Smooth muscle cell of the brain vasculature (primary cell): ENCODE measurements around the gene ULK3.
A peak's percentile ranks its signal among the peaks of the same experiment; 100 is the strongest.
"Not testable (repeated sequence)": the region's sequence is repeated elsewhere in the genome, so short reads cannot be mapped to it uniquely, and the experiment has no call there.

Experiments
- DNase-seq: peaks from one replicate; pipeline ENCODE4 v3.0.0-alpha.2; 2012; ENCODE audit warnings: low read depth, low spot score

The ULK3 gene, protein sequence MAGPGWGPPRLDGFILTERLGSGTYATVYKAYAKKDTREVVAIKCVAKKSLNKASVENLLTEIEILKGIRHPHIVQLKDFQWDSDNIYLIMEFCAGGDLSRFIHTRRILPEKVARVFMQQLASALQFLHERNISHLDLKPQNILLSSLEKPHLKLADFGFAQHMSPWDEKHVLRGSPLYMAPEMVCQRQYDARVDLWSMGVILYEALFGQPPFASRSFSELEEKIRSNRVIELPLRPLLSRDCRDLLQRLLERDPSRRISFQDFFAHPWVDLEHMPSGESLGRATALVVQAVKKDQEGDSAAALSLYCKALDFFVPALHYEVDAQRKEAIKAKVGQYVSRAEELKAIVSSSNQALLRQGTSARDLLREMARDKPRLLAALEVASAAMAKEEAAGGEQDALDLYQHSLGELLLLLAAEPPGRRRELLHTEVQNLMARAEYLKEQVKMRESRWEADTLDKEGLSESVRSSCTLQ

DNA sequence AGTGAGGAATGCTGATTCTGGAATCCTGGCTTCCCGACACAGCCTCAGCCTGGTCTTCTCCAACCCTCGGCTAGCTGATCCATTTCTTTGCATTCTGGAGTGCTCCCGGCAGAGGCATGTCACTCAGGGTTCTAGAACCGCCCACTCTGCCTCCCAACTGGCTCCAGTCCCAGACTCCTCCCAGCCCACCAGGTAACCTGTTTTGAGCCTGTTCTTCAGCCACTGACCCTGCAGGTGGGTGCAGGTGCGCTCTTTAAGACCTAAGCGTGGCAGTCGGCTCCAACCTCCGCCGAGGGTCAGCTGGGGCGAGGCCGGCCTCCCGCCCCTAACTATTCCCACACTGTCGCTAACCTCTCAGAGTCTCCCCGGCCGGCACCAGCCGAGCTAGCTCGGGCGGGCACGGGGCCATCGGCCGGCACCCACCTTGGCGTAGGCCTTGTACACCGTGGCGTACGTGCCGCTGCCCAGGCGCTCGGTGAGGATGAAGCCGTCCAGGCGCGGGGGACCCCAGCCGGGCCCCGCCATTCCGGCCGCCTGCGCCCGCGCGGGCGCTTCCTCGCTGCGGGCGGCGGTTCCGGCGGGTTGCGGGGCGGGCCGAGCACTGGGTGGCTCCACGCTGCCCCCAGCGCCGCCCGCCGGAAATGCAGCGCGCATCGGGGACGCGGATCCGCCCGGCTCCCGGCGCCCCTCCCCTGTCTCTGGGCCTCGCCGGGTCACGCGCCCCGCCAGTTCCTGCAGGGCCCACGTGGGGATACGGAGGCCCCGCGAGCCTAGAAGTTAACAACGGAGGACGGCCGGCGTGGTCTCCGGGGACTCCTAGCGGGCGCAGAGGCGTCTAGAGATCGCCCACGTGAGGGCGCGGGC, at the start of gene ULK3:
Gene ULK3, minus strand, starts transcription at position 576 of the 864 bp plus-strand sequence. Its CDS starts 51 bp downstream, at position 525.
- DNase-seq: peak; percentile 46

DNA sequence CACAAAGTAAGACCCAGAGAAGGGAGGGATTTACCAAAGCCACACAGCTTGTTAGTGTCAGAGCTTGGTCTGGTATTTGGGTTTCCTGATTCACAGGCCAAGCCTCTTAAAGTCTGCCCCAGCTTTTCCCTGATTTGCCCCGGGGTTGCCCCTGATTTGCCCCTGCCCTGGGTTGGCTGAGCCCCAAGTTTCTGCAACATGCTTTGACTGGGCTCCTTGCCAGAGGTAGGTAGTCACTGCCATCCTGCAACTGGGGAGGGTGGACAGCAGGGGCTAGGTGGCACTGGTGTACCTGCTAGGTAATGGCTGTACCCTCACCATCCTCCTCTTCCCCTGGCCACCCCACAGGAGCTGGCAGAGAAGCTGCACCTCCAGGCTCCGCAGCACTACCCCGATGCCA, 49.4 kb upstream of the ULK3 start:
- DNase-seq: no peak

DNA sequence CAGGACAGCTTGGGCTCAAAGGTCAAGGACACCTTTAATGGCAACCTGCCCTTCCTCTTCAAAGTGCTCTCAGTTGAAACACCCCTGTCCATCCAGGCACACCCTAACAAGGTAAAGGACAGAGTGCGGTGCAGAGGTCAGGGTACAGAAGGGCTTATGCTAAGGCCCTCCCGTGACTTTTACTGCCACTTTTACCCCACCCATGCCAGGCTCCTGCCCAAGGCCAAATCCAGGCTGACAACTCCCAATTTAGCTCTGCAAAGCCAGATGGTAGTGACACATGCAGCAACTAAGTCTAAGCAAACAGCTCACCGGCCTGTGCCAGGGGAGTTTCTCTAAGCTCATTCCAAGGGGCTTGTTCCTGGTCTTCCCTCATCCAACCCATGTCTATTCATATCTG, 48.5 kb upstream of the ULK3 start:
- no peak for DNase-seq

DNA sequence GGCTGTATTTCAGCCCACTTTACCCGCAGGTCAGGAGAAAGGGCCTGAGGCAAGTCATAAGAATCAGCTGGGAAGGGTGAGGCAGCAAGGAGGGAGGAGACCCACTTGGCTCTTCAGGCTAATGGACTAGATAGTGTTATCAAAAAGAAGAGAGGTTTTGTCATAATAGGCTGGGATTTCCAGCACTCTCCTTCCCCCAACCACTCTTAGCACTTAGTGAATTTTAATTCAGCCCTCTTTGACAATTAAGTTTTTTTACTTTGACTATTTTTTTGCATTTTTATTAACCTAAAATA, 47.7 kb upstream of the ULK3 start:
- DNase-seq: no peak

DNA sequence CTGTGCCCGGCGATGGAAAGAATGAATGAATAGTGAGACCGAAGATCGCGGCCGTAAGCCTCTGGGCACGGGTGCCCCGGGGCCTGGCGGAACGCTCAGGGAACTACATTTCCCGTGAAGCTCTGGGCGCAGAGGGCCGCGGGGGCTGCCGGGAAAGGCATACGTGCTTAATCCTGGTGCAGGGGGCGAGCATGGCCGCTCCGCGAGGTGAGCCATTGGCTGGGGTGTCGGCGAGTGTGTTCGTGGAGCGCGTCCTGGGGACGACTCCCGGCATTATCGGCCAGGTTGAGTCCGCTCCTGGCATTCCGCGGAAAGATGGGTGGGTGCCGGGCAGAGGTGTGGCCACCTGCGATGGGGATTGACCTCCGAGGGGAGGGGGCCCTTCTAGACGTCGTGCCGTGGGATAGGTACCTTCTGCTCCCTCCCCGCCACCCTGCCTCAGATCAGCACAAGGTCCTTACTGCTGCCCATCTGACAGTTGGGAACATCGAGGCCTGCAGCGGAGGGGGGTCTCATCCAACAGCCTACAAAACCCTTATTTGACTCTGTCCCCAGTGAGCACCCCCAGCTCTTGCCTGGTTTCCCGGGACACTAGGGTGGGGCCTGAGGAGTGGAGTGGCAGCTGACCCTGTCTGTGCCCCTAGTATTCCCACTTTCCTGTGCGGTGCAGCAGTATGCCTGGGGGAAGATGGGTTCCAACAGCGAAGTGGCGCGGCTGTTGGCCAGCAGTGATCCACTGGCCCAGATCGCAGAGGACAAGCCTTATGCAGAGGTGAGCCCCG, 47.1 kb upstream of the ULK3 start, which contains the start of gene MPI:
Gene MPI, plus strand, starts transcription at position 160 of the 782 bp plus-strand sequence. Its CDS starts 32 bp downstream, at position 192.
- DNase-seq: no peak

DNA sequence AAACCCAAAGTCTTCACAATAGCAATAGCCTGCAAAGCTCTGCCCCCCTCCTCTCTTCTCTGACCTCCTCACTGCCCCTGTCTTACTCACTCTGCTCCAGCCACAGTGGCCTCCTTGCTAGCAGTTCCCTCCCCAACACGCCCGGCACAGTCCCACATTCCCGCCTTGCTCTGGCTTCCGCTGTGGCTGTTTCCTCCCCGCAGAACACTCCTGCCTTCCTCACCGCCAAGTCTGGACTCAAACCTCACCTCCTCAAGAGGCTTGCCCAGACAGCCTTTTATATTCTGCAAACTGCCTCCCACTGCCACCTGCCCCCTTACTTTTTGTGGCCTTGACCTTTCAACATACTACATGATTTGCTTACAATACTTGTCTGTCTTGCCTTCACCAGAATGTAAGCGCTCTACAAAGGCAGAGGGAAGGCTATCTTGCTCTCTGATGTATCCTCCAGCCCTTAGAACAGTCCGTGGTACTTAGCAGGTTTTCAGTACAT, 46.5 kb upstream of the ULK3 start:
- no peak for DNase-seq

DNA sequence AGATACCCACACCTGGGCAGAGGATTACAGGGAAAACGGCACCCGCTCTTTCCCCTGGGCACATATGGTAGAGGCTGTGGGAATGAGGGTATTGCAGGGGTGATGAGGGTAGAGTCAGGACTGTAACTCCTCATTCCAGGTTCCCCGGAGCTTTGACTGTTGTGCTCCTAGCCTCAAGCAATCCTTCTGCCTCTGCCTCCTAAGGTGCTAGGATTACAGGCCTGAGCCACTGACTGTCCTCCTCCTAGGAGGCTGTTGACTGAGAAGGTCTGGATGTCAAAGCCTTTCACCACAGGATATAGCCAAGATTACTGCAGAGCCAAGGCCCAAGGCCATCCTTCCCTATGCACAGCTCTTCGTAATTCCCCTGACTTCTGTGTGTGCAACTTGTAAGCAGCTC, 45.8 kb upstream of the ULK3 start:
- no peak for DNase-seq

DNA sequence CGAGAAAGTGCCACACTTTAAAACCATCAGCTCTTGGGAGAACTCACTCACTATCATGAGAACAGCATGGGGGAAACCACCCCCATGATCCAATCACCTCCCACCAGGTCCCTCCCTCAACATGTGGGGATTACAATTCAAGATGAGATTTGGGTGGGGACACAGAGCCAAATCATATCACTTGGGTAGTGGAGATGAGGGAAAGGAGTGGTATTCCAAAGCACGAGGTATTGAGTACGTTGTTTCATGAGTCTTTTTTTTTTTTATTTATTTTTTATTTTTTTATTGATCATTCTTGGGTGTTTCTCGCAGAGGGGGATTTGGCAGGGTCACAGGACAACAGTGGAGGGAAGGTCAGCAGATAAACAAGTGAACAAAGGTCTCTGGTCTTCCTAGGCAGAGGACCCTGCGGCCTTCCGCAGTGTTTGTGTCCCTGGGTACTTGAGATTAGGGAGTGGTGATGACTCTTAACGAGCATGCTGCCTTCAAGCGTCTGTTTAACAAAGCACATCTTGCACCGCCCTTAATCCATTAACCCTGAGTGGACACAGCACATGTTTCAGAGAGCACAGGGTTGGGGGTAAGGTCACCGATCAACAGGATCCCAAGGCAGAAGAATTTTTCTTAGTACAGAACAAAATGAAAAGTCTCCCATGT, 44.7 kb upstream of the ULK3 start:
- DNase-seq: not testable (repeated sequence)

DNA sequence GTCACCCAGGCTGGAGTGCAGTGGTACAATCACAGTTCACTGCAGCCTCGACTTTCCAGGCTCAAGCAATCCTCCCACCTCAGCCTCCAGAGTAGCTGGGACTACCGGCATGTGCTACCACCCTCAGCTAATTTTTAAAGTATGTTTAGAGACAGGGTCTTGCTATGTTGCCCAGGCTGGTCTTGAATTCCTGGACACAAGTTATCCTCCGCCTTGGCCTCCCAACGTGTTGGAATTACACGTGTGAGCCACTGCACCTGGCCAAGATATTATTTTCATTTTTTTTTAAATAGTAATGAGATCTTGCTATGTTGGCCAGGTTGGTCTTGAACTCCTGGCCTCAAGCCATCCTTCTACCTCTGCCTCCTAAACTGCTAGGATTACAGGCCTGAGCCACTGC, 42.5 kb upstream of the ULK3 start:
- DNase-seq: no peak

DNA sequence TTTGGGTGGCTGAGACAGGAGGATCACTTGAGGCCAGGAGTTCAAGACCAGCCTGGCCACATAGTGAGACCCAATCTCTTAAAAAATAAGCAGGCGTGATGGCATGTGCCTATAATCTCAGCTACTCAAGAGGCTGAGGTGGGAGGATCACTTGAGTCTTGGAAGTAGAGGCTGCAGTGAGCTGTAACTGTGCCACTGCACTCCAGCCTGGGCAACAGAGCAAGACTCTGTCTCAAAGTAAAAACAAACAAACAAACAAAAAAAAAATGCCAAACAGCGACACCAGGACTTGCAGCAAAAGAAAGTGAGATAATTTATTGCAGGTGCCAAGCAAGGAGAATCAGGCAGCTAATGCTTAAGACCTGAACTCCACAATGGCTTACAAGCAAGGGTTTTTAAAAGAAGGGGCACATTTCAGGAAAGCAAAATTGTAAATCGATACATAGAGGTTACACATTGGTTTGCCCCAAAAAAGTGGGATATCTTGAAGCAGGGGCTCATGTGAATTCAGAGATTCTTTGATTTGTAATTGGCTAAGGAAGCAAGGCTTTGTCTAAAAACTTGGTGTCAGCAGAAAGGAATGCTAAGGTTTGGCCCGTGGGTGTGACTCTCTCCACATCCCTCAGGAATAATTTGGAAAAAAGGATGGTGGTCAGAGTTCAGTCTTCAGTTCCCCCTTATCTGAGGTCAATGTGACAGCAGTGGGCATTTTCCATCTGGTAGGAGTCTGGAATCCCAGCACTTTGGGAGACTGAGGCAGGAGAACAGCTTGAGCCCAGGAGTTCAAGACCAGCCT, 41.7 kb upstream of the ULK3 start:
- DNase-seq: no peak

DNA sequence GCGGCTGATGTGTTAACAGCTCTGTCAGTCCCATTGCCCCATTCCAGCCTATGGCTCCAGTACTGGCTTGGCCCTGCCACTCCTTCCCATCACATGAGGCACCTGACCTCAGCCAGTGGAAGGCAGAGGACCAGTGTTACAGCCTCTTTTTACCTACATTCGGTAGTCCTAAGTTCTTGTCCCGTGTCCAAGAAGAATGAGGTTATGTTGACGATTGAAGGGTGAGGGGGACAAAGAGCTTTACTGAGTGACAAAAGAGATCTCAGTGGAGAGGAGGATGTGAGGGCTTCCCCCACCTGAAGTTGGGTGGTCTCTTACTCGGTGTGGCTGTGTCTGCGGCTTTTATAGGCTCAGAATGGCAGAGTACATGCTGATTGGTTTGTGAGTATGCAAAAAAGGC, 39.6 kb upstream of the ULK3 start:
- no peak for DNase-seq

DNA sequence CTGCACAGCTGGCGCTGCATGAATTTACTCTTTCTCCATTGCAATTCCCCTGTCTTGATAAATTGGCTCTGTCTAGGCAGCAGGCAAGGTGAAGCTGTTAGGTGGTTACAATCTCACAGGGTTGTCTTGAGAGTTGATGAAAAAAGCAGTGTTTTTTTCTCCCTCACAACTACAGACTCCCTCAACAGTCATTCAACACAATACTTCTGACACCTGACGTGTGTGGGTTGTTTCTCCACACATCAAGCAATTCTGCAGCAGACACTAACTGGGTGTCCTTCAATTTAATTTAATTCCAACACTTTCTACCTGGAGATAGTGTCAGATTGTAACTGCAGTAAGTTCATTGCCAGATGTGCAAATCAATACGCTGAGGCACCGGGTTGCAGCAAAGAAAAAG, 35.3 kb upstream of the ULK3 start:
- DNase-seq: no peak

DNA sequence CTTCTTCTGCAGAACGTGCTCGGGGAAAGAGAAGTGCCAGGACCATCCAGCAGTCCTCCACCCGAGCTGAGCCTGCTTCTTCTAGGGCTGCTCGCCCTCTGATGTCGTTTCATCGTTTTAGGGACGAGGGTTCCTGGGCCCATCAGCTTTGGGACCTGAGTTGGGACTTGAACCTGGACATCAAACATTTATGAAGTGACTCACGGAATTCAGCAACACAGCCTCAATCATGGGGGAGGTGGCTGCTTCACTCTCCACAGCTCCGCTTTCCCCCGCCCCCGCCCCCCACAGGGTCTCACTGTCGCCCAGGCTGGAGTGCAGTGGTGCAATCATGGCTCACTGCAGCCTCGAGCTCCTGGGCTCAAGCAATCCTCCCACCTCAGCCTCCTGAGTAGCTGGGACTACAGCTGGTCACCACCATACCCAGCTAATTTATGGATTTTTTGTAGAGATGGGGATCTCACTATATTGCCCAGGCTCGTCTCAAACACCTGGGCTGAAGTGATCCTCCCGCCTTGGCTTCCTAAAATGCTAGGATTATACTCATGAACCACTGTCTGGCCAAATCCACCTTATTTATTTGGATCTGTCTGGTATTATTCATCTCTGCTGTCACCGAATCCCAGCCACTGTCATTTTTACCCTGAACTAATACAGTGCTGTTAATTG, 30.9 kb upstream of the ULK3 start:
- peak; percentile 6 for DNase-seq

DNA sequence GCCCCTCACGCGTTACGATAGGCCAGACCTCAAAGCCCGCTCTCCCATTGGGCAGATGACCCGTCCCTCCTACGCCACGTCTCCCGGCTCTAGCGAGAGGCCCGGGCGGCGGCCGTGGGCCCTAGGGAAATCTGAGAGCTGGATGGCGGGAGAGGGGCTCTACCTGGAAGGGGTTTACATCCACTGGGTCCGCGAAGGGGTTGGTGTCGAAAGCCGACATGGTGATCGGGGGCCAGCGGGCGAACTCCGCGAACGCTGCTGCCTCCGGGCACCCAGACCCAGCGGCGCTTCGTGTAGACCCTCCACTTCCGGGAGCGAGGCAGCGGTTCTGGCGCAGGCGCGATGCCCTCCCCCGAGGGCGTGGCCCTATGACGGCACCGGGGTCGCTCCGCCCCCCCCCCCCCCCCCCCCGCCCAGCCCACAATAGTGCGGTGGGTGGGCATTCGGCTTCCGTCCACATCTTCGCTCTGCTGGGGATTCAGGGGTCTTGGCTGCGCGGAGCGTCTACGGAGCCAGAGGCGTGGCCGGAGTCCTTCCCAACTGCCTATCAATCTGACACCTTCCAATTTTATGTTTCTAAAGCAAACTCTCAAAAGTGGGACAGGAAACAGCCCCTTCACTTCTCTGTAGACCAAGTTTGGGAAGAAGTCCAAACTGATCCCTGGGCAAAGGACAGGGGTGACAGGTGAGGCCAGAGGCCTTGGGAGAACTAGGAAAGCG, 30.2 kb upstream of the ULK3 start, which contains the start of gene SCAMP2:
Gene SCAMP2, minus strand, starts transcription at position 330 of the 720 bp plus-strand sequence. Its CDS starts 110 bp downstream, at position 220.
- DNase-seq: peak; percentile 86

DNA sequence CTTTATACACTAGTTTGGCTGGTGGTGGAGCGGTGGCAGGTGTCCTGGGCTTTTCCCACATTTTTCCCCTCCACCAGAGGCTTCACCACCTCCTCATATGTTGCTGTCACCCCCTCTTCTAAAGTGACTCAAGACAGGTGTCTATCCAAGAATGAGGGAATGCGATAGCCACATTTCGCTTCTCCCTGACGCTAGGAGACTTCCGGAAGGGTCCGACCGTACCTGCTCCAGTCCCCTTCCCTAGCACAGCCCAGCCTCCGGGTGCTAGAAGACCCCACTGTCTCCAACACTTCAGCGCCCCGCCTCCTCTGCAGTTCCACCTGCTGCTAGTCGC, 29.7 kb upstream of the ULK3 start:
- DNase-seq: no peak

DNA sequence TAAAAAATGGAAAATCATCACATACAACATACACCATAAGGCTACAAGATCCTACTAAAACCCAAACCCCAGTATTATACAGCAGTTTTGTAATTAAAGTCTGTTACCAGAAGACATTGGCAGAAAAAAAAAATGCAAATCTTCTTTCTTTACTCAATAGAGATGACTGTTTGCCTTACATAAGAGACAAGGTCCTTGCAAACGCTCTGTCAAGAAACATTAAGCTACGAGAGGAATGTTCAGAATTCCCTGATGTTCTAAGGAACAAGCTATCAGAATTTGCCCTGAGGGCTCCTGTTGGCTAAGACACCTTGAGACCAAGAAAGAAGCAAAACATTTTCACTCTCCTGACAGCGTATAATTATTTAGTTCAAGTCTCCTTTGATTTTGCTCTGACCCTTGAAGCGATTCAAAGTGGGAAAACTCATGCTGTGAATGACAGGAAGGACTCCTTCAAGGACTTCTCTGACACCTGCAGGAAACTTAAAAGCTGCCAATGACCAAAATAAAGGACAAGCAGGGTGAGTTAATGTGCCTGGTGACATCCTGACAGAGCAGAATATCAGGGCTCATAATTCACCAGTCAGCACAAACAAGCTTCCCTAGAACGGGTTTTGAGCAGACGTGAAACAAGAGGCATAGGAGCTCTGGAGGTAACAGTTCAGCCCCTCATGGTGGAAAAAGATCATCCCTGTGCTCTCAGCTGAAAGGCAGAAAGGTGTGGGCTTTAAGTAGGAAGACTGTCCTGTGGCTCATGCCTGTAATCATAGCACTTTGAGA, 27.7 kb upstream of the ULK3 start:
- DNase-seq: no peak

DNA sequence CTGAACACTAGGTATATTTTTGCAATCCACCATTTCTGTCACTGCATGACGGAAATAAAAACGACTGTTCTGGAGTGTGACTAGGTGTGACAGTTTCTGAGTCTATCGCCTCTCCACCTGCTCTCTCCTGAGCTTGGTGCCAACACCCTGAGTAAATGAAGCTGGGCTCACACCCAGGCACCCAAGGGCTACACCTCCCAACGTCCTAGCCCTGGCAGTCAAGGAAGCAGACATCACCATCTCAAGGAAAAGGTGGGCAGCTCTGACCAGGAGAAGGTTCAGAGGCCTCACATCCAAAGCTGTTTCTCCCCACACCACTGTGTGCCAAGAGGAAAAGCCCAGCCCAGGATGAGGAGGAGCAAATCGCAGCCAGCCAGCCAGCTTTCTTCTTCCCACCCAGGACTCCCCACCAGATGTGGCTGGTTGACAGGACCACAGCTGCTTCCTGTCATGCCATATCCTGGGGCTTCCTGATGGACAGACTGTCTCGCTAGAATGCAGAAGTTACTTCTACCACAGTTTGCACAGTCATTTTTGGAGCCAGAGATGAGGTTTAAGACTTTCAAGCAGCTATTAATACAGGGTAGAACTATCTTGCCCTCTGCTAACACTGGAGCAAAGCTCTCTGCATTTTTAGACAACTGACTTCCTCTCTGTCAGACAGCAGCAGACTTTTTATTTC, 26.9 kb upstream of the ULK3 start:
- DNase-seq: no peak

DNA sequence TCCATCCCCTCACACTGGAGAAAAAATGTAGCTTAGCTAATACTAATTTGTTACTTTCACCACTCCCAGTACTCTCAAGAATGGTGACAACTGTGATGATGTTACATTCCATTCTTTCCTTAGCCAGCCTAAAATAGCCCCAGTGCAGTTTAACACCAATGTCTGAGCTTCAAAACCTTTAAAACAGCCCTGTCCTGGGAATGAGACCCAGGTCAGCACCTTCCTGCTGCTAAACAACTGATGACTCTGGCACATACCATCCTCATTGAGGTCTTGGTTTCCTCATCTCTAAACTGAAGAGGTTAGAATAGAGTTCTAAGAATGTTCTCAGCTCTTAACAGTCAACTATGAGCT, 26.4 kb upstream of the ULK3 start:
- no peak for DNase-seq
